NT2/D1 (cell line): ENCODE data around the gene SPPL2C.
"Not testable (repeated sequence)": the region's sequence is repeated elsewhere in the genome, so short reads cannot be mapped to it uniquely, and the experiment has no call there.

ENCODE experiments used
- SUZ12 ChIP-seq: IDR thresholded peaks from 2 replicates; pipeline ENCODE4 v1.6.1; 2011; ENCODE audit not compliant: insufficient read length, insufficient read depth; ENCODE audit errors: extremely low read depth
- ZNF274 ChIP-seq: IDR thresholded peaks from 2 replicates; pipeline ENCODE4 v1.6.1; 2011; ENCODE audit warnings: mild to moderate bottlenecking, low read depth, low read length

DNA sequence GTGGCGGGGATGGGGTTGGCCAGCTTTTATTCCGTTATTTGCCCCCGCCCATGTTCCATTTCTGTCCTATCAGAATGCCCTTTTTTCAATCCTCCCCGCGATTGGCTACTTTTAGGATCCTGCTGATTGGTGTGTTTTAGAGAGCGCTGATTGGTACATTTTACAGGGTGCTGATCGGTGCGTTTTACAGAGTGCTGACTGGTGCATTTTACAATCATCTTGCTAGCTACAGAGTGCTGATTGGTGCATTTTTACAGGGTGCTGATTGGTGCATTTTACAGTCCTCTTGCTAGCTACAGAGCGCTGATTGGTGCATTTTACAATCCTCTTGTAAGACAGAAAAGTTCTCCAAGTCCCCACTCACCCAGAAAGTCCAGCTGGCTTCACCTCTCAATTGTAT is 17.4 kb downstream of the SPPL2C start:
- TF ChIP-seq ZNF274, SUZ12: not testable (repeated sequence)
